ENCODE measurements around the gene SYCE1.
"Not testable (repeated sequence)": the region's sequence is repeated elsewhere in the genome, so short reads cannot be mapped to it uniquely, and the experiment has no call there.

SYCE1 gene, protein sequence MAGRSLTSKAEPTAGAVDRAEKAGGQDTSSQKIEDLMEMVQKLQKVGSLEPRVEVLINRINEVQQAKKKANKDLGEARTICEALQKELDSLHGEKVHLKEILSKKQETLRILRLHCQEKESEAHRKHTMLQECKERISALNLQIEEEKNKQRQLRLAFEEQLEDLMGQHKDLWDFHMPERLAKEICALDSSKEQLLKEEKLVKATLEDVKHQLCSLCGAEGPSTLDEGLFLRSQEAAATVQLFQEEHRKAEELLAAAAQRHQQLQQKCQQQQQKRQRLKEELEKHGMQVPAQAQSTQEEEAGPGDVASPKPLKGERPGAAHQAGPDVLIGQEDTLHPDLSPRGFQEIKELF

DNA sequence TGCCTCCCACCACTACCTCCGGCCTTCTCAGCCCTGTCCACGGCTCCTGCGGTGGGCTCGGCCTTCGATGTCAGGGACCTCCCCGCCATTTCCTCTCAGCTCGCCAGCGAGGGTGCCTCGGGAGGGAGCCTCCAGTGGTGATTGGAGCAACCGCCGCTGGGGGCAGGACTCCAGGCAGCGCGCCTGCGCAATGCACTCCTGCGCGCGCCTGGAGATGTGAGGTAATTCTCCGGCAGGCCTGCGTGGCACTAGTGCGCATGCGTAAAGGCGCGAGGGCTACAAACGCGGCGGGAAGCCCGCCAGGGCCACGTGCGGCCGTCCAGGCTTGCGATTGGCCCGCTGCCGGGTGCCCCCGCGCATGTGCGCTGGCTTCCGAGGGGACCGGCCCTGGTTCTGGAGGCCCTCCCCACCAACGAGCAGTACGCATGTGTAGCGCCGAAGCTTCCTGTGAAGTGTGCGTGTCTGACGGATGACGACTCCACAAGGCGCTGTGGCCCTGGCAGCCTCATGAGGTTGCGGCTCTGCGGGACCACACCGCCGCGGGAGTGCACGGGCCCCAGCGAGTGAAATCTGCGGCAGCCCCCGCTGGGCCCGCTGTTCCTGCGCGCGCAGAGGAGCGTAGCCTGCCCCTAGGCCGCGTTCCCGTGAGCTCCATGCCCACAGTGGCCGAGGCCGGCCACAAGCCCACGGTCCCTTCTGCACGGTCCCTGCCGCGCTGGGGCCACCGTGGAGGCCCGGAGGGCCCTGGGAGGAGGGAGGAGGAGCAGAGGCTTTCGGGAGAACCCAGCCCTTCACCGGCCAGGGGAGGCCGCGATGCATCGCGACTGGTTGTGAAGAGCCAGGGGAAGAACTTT is at the start of gene SYCE1:
Gene SYCE1 (minus strand): TSS at position 143 of the 854 bp plus-strand sequence. CDS start 54 bp downstream, at position 89.
- no peak for DNase-seq

DNA sequence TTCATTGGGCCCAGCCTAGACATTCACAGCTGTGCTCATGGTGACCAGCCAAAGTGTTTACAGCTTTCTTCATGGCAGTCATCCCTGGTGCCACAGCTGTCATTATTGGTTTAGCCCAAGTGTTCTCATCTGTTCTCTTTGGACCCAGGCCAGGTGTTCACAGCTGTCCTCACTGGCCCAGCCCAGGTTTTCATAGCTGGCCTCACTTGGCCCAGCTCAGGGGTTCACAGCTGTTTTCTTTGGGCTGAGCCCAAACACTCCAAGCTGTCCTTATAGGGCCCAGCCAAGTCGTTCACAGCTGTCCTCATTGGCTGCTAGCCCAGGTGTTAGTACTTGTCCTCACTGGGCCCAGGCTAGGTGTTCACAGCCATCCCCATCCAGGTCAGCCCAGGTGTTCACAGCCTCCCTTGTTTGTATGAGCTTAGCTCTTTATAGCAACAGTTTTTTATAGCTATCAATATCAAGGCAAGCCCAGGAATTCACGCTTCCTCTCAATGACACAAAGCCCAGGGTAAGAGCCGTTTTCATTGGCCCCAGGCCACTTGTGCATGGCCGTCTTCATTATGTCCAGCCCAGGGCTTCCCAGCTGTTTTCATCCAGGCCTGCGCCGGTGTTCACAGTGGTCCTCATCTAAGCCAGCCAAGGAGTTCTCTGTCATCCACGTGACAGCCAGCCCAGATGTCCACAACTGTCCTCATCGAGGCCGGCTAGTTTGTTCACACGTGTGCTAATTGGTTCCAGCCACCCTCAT is 49.6 kb upstream of the SYCE1 start:
- DNase-seq = no peak

DNA sequence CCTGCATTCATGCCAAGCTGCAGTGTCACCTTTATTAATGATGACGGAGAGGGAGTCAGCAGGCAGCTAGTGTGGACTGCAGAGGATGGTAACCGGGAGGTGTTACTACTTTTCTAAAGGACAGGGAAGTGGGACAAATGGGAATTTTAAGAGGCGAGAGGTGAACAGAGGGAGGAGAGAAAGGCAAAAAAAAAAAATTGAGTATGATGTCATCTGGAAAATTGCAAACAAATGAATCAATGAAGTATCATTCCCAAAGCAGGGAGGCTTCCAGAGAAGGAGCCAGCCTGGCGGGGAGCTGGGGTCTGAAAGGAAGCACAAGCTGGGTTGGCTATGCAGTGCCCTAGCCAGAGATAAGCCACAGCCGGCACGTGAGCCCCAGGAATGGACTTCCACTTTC is 48.3 kb upstream of the SYCE1 start:
- DNase-seq = no peak

DNA sequence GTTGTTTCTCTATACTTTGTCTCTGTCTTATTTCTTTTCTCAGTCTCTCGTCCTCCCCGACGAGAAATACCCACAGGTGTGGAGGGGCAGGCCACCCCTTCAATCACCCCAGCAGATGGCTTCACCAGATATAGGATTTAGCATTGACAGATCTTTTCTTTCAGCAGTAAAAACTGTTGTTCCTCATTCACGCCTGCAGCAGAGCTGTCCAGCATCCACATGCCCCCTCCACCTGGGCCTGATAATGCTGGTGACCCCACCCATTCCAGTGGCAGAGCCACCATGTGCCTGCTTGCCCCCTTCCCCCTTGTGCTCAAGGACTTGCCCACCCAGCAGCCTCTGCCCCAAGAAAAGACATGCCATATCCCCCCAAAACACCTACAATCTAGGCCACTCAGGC is 45.7 kb upstream of the SYCE1 start:
- DNase-seq = no peak

DNA sequence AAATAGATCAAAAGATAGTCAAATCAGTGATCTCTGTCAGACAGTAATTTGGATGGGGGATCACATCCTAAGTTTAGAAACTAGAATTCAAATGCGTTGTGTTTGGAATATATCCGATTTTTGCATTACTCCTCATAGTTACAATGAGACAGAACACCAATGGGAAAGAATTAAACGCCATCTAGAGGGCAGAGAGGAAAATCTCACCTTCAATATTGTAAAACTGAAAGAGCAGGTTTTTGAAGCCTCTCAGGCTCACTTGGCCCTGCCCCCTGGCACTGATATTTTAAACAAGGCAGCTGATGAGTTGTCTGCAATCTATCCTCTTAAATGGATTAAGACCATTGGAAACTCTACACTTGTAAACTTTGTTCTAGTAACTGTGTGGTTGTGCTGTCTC is 43.5 kb upstream of the SYCE1 start:
- DNase-seq = no peak

DNA sequence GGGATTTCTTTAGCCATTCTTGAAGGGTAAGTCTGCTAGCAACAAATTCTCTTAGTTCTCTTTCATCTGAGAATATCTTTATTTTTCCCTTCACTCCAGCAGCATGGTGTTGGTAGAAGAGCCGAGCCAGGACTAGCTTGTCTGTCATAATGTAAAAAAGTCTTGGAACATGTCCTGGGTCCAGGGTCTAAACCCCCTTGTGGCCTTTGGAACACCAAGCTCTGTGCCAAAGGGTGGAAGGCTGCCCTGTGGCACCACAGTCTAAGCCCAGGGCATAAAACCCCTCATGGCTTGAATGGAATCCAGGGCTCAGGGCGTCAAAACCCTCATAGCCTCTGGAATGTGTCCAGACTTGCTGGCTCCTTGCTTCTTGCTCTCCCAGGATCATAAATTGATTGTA is 38.1 kb upstream of the SYCE1 start:
- DNase-seq = not testable (repeated sequence)

DNA sequence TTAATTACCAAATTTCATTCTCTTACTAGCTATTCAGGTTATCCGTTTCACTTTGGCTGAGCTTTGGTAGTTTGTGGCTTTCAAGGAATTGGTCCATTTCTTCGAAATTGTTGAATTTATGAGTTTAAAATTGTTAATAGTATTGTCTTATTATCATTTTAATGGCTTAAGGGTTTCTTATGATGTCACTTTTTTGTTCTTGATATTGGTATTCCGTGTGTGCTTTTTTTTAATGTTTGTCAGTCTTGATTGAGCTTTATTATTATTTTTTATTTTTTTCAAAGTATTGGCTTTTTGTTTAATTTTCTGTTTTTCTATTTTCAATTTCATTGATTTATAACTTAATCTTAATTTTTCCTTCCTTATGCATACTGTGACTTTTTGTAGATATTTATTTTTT is 35.3 kb upstream of the SYCE1 start:
- no peak for DNase-seq

DNA sequence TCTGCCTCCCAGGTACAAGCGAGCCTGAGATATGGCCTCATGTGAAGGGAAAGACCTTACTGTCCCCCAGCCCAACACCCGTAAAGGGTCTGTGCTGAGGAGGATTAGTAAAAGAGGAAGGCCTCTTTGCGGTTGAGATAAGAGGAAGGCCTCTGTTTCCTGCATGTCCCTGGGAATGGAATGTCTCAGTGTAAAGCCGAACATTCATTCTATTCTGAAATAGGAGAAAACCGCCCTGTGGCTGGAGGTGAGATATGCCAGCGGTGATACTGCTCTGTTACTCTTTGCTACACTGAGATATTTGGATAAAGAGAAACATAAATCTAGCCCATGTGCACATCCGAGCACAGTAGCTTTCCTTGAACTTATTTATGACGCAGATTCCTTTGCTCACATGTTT is 34.5 kb upstream of the SYCE1 start:
- DNase-seq = not testable (repeated sequence)

DNA sequence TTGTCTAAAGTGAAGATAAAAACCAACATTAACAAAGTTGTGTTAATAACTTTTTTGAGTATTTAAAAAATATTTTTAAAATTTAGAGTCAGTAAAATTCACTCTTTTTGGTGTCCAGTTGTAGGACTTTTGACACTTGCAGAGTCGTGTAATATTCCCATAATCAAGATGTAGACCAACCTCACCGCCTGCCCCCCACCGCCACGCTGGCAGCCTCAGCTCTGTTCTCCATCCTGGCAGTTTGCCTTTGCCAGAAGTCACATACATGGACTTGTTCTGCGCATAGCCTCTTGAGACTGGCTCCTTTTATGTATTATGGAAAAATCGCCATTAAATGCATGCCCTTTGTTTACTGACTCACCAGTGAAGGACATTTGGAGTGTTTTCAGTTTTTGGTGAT is 27.3 kb upstream of the SYCE1 start:
- no peak for DNase-seq

DNA sequence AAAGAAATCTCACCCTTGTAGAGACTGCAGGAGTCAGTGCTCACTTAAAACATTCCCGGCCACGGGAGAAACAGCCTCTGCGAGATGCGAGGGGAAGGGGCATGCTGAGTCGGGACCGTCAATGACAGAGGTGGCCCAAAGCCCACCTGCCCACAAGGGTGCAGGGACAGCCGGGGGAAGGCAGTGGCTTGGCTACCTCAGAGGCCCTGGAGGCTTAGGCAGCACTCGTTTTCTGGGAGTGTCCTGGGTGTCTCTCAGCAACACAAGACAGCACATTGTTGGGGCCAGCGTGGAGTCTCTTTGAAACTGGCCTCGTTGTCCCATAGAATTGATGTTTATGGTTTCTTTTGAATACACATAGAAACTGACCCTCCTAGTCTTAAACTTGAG is 25.6 kb upstream of the SYCE1 start:
- no peak for DNase-seq

DNA sequence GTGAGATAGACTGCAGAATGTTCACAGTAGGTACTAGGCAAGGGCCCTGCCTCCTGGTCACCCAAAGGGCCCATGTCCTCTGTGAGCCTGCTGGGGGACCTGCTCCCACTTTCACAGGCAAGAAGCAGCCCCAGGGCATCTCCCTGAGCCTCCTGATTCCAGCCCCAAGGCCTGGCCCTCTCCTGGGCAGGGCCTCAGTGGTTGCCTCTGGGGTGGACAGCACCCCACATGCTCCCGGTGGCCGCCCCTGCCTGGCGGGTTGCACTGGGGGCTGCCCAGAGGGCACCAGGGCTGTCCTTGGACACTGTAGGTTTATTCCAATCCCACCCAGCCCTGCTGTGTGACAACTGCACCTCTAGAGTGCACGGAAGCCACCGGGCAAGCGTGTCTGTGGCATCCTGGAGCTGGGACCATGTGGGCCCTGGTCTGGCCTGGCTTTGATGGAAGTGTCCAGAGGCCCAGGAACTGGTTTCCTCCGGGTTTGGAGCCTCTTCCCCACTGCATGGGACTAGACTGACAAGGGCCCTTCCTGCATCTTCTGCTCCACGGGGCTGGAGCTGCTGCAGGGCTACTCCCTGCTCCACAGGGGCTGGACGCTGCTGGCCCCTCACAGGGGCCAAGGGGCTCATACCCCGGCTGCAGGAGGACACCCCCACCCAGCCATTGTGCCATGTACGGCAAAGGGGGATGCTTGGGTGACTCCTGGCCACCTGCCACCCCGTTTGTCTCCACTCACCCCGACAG is 25.0 kb upstream of the SYCE1 start:
- DNase-seq = no peak

DNA sequence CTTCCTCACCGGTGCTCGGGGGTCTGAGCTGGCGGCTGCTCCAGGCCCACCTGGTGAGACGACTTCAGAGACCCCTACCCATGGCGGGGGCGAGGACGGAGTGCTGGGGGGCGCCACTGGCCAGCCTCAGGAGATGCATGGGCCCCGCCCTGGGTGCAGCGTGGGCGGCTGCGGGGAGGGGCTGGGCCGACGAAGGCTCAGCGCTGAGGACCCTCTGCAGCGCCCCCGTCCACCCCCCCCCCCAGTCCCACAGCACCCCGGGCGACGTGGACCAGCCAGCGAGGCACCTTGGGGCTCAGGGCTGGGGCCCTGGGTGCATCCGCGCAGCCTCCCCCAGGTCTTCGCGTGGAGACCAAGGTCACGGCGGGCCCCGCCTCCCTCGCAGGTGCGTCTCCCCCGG is 11.7 kb upstream of the SYCE1 start:
- not testable (repeated sequence) for DNase-seq

DNA sequence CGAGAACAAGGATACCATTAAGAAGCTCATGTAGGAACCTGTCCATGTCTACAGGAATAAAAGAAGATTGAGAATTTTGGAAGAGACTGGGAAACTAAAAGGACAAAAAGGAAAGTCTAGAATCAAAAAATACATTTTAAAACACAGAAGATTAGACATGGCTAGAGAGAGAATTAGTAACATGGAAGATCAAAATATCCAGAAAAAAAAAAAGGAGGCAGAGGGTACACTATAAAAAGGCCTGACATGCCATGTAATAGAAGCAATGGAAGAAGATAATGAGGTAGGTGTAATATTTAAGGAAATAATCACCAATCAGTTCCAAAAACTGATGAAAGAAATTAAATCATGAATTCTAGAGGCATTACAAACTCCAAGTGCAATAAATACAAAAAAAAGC is 8.1 kb upstream of the SYCE1 start:
- not testable (repeated sequence) for DNase-seq

DNA sequence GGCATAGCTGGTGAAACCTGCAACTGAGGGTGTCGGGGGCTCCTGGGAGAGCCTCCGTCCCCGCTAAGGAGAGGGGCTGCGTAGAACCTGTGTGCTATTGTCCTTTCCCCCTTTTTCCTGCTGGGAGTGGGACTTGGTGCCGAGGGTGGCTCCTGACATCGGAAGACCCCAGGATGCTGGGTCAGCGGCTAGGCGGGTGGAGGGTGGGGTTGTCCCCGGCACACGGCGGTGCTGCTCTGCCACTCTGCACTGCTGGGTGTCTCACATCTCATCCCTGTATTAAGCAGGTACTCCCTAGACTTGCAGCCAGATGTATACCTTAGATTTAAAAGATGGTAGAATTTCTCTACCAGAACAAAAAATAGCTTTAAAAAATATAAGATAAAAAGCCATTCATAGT is 6.7 kb upstream of the SYCE1 start:
- DNase-seq = not testable (repeated sequence)

DNA sequence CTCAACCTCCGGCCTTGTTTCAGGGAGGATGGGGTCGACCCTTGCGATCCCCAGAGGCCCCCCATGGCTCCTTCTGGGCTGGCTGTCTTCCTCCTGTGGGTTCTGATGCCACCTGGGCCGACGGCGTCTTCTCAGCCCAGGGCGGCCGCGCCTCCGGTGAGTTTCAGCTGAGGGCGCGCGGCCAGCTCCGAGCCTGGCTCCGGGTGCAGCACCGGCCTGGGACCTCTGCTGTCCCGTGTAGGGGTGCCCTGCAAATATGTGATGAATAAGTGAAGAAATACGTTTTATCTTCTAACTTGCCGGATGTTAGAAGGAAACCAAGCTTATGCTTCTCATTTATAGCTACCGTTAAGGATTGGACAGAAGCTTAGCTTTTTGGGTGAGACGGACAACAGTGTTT is 4.4 kb upstream of the SYCE1 start:
- not testable (repeated sequence) for DNase-seq

DNA sequence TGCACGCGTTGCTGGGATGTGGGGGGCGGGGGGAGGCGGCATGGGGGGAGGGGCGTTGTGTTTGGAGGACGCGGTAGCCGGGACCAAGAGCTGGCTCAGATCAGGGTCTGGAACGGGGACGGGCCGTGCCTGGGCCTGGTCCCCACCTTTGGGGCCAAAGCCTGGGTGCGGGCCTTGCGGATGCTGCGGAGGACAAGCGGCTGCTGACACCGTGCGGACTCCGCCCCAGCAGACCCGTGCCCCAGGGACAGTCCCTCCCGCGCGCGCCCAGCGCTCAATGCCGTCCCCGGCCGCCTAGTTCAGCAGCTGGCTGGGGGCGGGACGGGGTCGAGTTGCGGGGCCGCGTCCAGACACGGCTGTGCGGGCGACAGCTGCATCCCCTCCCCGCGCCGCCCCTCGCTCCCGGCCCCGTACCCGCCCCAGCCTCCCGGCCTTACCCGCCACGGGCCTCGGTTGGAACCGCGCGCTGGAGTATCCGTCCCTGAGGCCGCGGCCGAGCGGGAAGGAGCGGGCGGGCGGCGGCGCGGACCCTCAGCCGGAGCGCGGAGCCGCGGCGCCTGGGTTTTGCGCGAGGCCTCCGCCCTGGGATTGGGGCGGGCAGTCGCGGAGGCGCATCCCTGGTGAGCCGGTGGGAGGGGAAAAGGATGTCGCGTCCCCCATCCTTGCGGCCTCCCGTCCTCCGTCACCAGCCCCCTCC is 3.6 kb upstream of the SYCE1 start:
- not testable (repeated sequence) for DNase-seq

DNA sequence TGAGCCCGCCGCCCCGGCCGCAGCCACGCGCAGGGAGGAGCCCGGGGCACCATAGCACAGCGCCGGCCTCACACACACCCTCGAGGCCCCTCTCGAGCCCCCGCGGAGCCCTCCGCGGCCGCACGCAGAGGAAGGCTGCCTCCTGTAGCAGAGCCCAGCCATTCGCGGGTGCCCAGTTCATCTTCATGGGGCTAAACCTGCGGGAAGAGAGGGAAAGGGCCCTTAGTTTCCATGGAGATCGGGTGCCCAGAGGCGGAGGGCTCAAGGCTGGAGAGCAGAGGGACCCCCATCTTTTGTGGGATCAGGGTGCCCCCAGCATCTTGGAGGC is 2.9 kb upstream of the SYCE1 start:
- DNase-seq = no peak

DNA sequence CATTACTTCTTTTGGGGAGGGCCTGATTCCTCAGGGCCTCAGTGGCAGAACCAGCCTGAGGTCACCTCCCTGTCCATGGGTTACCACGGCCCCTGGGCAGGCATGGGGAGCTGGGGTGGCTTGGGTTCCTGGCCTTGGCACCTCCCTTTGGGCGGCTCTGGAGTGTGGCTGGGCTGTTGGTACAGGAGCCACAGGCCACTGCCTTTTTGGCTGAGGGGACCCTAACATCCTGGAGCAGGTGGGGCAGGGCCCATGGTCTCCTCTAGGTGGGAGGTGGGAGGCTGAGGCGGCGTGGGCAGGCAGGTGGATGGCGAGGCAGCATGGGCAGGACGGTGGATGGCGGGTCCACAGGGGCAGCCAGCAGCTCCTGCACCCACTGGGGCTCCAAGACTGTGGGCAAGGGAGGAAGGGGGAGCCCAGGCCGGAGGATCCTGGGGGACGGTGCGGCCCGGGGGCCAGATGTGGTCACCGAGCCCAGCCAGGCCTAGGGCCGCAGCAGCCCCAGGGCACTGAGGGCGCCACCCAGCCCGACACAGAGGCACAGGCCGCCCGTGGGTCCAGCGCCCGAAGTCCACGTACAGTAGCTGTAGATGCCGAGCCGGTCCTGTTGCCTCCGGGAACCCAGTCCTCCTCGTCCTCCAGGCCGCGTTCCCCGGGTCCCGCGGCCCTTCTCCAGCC is 2.4 kb upstream of the SYCE1 start:
- DNase-seq = no peak

DNA sequence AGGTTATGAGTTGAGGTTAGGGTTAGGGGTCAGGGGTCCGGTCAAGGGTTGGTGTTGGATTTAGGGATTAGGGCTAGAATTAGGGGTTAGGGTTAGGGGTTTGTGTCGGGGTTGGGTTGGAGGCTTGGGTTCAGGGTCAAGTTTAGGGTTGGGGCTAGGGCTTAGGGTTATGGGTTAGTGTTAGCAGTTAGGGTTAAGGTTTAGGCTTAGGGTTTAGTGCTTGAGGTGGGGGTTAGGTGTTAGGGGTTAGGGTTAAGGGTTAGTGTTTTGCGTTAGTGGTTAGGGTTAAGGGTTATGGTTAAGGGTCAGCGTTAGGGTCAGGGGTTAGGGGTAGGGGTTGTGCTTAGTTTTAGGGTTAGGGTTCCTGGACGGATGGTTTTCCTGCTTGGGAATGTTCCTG is 1.7 kb upstream of the SYCE1 start:
- no peak for DNase-seq

DNA sequence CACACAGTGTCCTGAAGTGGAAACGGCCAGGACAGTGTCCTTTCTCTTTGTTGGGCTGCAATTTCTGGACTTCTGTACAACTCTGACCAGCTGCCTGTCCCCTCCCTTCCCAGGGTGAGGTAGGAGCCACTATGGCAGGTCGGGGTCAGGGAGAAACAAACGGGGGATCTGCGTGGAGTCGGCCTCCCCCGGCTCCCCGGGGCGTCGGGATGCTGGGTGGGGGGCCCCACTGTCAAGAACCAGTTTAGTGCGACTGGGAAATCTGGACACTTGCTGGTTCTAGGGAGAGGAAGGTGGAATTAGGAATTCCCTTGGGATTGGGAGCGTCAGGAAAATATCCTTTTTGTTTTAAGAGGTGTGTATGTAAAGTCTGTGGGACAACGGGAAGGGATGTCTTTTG is 567 bp downstream of the SYCE1 start:
- DNase-seq = no peak

DNA sequence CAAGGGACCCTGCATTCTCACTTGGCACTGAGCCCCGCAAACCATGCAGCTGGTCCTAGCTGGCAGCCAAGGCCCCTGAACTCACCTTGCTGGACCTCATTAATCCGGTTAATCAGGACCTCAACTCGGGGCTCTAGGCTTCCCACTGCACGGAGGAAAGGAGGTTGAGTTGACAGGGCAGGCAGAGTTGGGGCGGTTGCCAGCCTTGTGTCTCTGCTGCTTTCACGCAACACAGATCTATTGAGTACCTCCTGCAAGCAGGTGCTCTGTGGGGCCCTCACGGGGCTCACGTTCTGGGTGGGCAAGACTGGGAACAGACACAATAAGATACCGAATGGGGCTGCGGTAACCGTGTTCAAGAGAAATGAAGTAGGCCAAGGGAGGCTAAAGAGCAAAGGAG is 6.2 kb downstream of the SYCE1 start:
- no peak for DNase-seq

DNA sequence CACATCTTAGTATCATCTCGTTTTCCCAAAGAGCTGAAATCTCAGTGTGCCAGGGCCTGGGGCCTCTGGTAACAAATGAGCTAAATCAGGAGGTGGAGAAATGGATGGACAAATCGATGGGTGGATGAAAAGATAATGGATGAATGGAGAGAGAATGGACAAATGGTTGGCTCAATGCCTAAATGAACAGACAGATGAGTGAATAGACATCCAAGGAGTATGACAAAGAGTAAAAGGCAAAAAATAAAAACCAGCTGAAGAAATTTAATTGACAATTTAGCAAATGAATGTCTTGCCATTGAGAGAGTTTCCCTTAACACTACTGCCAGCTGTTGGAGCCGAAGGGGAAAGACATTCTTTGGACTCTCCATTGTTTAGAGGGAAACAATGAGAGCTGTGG is 8.0 kb downstream of the SYCE1 start:
- DNase-seq = no peak

Measured in NCI-H1436 treated with DMSO at 0.1 percent for 48 hours (cell line).